NCI-H1092 (cell line): ENCODE data around the gene TREM1.
"Not testable (repeated sequence)": the region's sequence is repeated elsewhere in the genome, so short reads cannot be mapped to it uniquely, and the experiment has no call there.

ENCODE experiments used
- DNase-seq: peaks from one replicate; lab custom pipeline; 2025; lab: John Stamatoyannopoulos, UW

TREM1 gene

DNA sequence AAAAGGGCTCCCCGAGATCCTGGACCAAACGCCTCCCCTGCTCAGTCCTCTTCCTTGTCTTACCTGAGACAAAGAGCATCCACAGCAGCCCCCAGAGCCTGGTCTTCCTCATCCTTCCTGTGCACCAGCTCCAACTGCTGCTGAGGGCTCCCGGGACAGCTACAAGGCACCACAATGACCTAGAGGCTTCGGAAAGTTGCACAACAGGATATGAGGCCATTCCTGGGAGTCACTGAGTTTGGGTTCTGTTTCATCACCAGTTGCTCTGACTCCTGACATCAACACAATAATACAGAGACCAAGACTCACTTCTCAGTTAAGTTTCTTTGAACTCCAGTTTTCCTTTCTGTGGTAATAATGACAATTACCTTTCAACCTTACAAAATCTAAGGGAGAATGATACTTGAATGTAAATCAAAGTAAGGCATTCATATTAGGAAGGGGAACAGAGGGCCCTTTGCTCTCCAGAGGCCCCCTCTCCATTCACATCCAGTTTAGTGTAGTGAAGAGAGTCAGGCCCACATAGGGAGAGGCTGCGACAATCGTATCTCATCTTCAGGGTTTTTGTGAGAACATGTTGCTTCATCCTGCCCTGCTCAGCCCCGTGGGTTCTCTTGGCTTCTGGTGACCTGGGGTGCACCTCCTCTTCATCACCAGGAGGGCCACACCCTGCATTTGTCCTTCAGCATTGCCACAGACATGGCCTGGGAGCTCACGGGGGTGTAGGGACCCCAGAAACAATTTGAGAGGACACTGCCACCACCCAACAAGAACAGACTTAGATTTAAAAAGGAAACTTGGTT, at the start of gene TREM1:
Gene TREM1 (minus strand): TSS at position 139 of the 803 bp plus-strand sequence. CDS start 27 bp downstream, at position 112.
- DNase-seq = no peak

GRCh38 chr6:41335943-41336342, 49.5 kb upstream of the TREM1 start:
- DNase-seq = no peak

DNA sequence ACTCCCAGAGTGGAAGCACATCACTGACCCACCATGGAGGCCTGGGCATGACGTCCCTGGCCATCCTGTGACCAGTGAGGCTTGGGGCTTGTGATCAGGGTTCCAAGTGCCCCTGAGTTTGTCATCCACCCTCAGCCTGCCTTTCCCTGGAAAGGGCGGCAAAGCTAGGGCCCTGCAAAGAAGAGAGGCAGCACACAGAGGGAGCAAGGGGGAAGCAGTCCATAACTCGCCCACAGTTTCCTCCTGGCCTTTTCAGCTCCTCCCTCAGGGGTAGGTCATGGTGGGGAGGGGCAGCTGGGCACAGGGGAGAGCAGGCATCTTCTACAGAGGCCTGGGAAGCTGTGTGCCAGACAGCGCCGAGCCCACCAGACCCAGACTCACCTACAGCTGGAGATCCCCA, 48.8 kb upstream of the TREM1 start, which contains the start of gene NCR2:
Gene NCR2 (plus strand): TSS at position 313 of the 400 bp plus-strand sequence. CDS start 269 bp downstream, outside the sequence.
- DNase-seq = no peak

GRCh38 chr6:41334482-41335040, 48.1 kb upstream of the TREM1 start:
- no peak for DNase-seq

DNA sequence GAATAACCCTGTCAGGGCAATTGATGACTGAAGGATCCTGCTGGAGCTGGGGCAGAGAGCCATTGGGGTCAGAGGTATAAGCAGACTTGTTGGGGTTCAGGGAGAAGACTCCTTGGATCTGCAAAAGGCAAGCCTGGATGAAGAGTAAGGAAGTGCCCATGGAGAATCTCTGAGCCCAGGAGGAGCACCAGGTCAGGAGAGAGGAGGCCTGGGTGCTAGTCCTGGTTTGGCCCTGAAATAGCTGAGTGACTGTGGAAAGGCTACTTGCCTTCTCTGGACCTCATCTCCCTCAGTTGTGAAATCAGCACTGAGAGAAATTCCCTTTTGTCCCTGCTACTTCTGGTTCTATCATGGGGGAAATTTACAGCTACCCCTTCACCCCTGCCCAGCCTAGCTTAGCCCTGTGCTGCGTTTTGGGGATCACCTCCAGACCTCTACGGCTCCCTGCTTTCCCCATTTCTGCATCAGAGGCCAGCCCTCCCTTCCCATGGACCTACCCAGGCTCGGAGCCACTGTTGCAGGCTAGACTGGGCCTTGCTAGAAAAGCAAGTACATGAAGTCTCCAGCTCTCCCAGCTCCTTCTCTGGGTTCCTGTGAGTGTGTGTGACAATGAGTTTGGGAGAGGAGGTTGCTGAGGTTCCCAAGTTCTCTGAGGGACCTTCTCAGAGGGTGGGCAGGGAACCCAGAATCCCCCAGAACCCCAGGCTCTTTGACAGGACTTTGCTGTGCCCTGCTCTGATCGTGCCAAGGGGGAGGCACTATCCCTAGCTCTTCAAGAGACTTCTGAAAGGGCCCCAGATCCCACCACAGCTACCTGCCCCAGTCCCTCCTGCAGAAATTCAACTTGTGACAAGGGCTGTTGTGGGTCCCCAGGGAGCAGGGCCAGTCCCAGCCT, 46.6 kb upstream of the TREM1 start:
- no peak for DNase-seq

DNA sequence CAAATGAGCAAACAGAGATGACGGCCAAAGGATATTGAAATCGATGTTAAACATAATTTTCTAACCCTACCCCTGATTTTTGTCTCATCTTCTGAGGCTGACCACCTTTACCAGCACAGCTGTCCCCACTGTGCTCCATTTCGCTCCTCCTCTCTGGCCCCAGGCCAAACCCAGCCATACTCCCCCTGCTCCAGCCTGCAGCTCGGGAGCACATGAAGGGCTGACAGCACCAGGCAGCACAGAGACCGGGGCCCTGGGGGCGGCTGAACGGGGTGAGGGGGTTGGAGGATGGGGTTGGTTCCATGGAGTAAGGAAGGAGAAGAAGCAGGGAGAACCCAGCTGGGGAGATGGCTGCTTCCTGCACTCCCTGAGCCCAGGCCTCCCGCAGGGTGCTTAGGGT, 45.8 kb upstream of the TREM1 start:
- no peak for DNase-seq

DNA sequence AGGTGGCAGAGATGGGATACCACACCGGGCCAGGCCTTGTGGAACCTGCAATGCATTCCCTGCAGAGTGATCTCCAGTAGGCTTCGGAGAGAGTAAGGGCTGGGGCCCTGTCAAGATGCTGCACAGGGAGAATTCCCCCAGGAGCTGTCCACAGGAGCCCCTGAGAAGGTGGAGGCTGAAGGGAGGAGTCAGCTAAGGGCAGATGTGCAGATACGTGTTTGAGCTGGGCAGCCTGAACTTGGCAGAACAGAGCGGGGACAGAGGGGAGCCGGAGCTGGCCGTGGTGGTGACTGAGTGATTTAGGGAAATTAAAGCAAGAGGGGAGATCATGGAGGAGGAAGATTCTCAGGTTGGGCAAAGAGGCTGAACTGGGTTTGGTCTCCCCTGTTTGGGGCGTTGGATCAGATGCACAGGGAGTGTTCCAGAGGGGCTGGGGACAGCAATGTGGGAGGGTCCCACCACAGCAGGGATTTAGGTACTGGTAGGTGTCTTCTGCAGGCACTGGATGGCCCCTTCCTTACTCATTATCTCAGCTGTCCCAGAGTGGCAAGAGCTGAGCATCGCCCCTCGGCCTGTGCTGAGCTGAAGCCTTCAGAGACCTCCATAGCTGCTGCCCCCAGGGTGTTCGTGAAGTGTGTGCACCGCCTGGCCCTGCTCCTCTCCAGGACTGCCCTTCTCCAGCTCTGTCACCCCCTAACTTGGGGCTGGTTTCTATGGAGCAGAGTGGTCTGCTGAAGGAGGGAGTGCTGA, 45.1 kb upstream of the TREM1 start:
- DNase-seq = no peak

- DNase-seq = no peak
Observed at GRCh38 chr6:41327177-41327576, 40.7 kb upstream of the TREM1 start.

DNA sequence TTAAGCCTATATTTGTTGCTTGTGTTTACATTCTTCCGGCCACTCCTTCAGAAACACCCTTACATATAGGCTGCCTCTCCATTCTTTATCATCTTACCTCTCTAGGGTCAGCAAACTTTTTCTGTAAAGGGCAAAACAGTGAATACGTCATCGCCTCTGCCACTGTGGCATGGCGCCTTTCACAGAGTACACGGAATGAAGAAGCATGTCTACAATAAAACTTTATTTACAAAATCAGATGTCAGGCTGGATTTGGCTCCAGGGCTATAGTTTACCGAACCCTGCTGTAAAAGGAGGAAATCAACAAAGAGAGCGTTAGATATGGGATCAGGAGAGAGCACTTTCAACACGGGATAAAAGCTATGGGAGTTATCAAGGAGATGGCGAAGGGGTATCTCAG, 39.6 kb upstream of the TREM1 start:
- DNase-seq = no peak

GRCh38 chr6:41325446-41326066, 39.1 kb upstream of the TREM1 start:
- DNase-seq = no peak

DNA sequence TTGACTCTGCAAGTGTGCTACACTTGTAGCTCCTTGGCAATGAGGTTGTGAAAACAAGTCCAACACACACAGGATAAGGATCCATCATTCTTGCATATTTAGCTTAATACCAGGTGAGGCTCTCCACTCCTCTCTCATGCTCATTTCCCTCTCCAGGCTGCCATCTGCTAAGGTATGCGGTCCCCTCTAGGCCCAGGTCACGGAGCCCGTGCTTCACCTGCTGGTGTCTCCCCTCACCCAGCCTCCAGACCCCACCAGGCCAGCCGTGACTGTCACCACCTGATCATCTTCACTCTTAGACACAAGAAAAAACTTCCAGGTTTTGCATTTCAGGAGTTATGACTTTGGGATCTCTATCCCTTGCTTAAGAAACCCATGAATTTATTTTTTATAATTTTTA, 34.7 kb upstream of the TREM1 start:
- no peak for DNase-seq

DNA sequence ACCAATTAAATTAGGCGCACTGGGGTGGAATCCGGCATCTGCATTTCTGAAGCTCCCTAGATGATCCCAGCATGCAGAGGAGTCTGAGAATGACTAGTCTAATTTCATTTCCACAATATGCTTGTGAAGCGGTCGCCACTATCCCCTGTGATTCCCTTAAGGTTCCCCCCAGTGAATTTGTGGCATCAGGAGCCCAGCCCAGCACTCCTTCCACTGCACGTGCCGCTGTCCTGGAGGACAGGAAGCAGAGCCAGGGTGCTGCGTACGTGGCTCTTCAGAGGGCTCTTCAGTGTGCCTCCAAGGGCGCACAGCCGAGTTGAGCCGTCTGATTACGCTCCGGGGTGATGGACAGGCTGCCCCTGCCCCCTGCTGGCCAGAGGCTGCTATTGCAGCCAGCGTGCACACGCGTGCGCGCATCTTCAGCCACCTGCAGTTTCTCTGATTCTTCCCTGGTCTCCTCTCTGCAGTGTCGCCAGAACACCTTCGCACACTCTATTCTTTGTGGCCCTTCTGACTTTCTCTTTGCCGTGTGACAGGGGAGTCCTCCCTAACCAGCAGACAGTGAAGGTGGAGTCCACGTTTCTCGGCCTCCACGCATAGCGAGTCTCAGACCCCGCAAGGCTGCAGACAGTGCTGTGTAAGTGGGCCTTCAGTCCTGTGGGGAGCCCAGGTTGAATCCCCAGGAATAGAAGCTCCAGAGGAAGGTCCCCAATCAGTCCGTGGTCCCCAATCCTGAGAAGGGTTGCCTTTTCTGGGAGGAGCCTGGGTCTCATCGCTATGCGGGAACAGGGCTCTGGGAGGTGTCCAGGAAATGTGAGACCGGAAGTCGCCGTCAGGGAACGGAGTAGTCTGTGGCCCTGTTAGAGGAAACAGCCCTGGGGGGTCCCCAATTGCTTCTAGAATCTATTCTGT, 32.4 kb upstream of the TREM1 start:
- peak; percentile 82 for DNase-seq

- DNase-seq = no peak
Observed at GRCh38 chr6:41318261-41318653, 31.8 kb upstream of the TREM1 start.

DNA sequence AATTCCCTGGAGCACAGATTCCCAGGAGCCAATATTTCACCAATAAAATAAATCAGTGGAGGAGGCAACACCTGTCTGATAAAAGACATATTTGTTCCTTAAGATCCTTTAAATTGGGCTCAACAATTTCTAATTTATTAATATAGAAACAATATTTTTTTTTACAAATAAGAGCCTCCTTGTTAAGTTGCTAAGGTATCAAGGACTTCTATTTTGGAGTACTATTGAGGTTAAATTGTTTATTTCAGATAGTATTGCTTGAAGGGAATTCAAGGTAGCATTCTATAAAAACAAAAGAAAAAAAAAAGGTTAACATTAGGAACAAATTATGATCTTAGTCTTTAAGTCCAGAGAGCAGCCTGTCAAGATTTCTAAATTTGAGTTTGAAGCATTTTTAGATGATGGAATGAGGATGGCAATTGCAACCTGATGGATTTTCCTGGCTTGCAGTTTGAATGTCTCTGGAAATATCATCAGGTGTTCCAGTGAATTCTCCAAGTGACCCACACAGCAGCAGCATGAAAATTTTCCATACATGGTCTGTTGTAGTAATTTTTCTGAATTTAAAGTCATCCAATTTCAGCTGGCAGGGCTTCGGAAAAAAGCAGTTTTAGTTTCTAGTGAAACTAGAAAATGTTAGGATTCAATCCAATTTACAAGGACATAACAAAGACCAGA, 29.6 kb upstream of the TREM1 start:
- DNase-seq = no peak

- no peak for DNase-seq
Observed at GRCh38 chr6:41315203-41315602, 28.7 kb upstream of the TREM1 start.

- DNase-seq = peak; percentile 31
Observed at GRCh38 chr6:41306187-41306854, 19.8 kb upstream of the TREM1 start.

DNA sequence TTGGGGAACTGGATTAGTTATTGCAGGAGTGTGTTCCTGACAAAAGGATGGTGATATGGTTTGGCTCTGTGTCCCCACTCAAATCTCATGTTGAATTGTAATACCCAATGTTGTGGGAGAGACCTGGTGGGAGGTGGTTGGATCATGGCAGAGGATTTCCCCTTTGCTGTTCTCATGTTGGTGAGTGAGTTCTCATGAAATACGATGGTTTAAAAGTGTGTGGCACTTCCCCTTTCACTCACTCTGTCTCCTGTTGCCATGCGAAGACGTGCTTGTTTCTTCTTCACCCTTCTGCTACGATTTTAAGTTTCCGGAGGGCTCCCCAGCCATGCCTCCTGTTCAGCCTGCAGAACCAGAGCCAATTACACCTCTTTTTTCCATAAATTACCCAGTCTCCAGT, 16.2 kb upstream of the TREM1 start:
- DNase-seq = no peak

GRCh38 chr6:41298785-41299502, 12.5 kb upstream of the TREM1 start:
- no peak for DNase-seq

GRCh38 chr6:41297248-41297647, 10.8 kb upstream of the TREM1 start:
- not testable (repeated sequence) for DNase-seq
